ENCODE measurements around the gene MGMT.

DNA sequence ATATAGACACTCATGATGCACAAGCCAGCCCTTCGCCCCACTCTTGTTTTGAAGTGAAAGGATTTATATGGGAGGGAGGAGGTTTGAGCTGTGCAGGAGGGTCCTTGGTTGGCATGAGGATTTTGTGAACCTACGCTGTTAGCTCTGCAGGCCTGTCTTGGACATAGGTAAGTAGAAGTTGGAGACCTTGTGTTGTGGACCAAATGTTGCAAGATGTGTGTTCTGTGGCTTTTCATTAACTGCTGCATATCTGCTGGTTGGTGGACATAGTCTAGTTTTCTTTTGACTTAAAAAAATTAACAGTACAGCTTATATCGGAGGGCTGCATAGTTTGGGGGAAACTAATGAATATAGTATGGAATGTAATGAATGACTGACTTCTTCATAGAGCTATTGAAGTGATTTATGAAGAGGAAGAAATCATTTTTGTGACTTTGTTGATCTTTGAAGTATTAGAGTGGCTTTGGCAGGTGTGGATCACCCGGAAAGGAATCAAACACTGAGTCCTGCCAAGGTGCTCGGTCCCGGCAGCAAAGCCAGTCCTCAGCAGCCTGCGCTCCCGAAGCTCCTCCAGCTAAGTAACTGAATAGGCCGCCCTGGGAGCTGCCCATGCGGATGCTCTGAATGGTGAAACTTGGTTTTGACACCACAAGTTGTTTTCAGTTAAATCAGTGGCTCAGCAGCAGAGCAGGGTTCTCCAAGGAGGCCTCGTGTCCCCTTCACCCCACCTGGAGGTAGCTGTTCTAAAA lies 3.2 kb downstream of the MGMT start:
- TF ChIP-seq, protein P1, sequence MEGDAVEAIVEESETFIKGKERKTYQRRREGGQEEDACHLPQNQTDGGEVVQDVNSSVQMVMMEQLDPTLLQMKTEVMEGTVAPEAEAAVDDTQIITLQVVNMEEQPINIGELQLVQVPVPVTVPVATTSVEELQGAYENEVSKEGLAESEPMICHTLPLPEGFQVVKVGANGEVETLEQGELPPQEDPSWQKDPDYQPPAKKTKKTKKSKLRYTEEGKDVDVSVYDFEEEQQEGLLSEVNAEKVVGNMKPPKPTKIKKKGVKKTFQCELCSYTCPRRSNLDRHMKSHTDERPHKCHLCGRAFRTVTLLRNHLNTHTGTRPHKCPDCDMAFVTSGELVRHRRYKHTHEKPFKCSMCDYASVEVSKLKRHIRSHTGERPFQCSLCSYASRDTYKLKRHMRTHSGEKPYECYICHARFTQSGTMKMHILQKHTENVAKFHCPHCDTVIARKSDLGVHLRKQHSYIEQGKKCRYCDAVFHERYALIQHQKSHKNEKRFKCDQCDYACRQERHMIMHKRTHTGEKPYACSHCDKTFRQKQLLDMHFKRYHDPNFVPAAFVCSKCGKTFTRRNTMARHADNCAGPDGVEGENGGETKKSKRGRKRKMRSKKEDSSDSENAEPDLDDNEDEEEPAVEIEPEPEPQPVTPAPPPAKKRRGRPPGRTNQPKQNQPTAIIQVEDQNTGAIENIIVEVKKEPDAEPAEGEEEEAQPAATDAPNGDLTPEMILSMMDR (conservative IDR thresholded peaks at IDR 0.05) = no peak
- no peak for TF ChIP-seq EZH2 (IDR thresholded peaks at IDR 0.05; ENCODE audit: low read depth)

Data from PC-9 (cell line).